ENCODE results near the gene PRKAG1.

PRKAG1 gene

GRCh38 chr12:49054096-49054495, 35.5 kb upstream of the PRKAG1 start:
- no peak overlapping the region for H3K4me2 ChIP-seq
- H3K36me3 ChIP-seq (ENCODE audit: insufficient read depth), result peaks cover 15% of the 10 kb centered on the region; the same call in 1 of the 2 replicates
- no peak overlapping the region for H3K9ac ChIP-seq
- H3K79me2 ChIP-seq (ENCODE audit: insufficient read depth, low read depth), result peaks cover 47% of the 10 kb centered on the region
- H3K27me3 ChIP-seq (ENCODE audit: insufficient read depth, low read depth), result no peaks in the 10 kb centered on the region
- TF ChIP-seq CTCF (conservative IDR thresholded peaks at IDR 0.05; ENCODE audit: low read depth, low read length), result no peak
- H2AFZ ChIP-seq (ENCODE audit: low read depth), result no peak overlapping the region
- no peak overlapping the region for H3K27ac ChIP-seq
- no peak overlapping the region for H3K4me3 ChIP-seq (IDR thresholded peaks at IDR 0.05; ENCODE audit: insufficient read depth, low read depth, low read length)
- peaks cover 29% of the 10 kb centered on the region for H4K20me1 ChIP-seq (ENCODE audit: insufficient read depth)
- H3K4me1 ChIP-seq (ENCODE audit: low read depth, poor library complexity, severe bottlenecking), result peaks cover 27% of the 10 kb centered on the region

GRCh38 chr12:49052451-49053208, 34.1 kb upstream of the PRKAG1 start:
- Histone ChIP-seq H3K4me3 (IDR thresholded peaks at IDR 0.05; ENCODE audit: insufficient read depth, low read depth, low read length) (no peak overlapping the region), H3K79me2 (ENCODE audit: insufficient read depth, low read depth) (peaks cover 32% of the 10 kb centered on the region), H3K4me1 (ENCODE audit: low read depth, poor library complexity, severe bottlenecking) (peaks cover 22% of the 10 kb centered on the region), H2AFZ (ENCODE audit: low read depth) (no peak overlapping the region), H3K27me3 (ENCODE audit: insufficient read depth, low read depth) (no peaks in the 10 kb centered on the region), H3K27ac (no peak overlapping the region), H3K9ac (no peak overlapping the region), H4K20me1 (ENCODE audit: insufficient read depth) (peaks cover 25% of the 10 kb centered on the region), H3K36me3 (ENCODE audit: insufficient read depth) (peaks cover 21% of the 10 kb centered on the region; the same call in 1 of the 2 replicates), H3K4me2 (no peak overlapping the region)
- no peak for TF ChIP-seq CTCF (conservative IDR thresholded peaks at IDR 0.05; ENCODE audit: low read depth, low read length)

GRCh38 chr12:49051777-49052438, 33.3 kb upstream of the PRKAG1 start:
- H3K36me3 ChIP-seq (ENCODE audit: insufficient read depth), result peaks cover 21% of the 10 kb centered on the region; the same call in 1 of the 2 replicates
- no peak overlapping the region for H3K4me3 ChIP-seq (IDR thresholded peaks at IDR 0.05; ENCODE audit: insufficient read depth, low read depth, low read length)
- TF ChIP-seq CTCF (conservative IDR thresholded peaks at IDR 0.05; ENCODE audit: low read depth, low read length), result no peak
- H3K27me3 ChIP-seq (ENCODE audit: insufficient read depth, low read depth), result no peaks in the 10 kb centered on the region
- H3K79me2 ChIP-seq (ENCODE audit: insufficient read depth, low read depth), result peaks cover 25% of the 10 kb centered on the region
- no peak overlapping the region for H3K27ac ChIP-seq
- H3K9ac ChIP-seq, result no peak overlapping the region
- no peak overlapping the region for H2AFZ ChIP-seq (ENCODE audit: low read depth)
- H3K4me1 ChIP-seq (ENCODE audit: low read depth, poor library complexity, severe bottlenecking), result peaks cover 15% of the 10 kb centered on the region
- peaks cover 18% of the 10 kb centered on the region for H4K20me1 ChIP-seq (ENCODE audit: insufficient read depth)
- no peak overlapping the region for H3K4me2 ChIP-seq

- Histone ChIP-seq H3K79me2 (ENCODE audit: insufficient read depth, low read depth) (peaks cover 20% of the 10 kb centered on the region; the same call in 1 of the 2 replicates), H3K4me2 (no peak overlapping the region), H2AFZ (ENCODE audit: low read depth) (no peak overlapping the region), H4K20me1 (ENCODE audit: insufficient read depth) (peaks cover 12% of the 10 kb centered on the region), H3K27ac (no peak overlapping the region), H3K4me3 (IDR thresholded peaks at IDR 0.05; ENCODE audit: insufficient read depth, low read depth, low read length) (no peak overlapping the region), H3K36me3 (ENCODE audit: insufficient read depth) (peaks cover 21% of the 10 kb centered on the region; the same call in 1 of the 2 replicates), H3K9ac (no peak overlapping the region), H3K27me3 (ENCODE audit: insufficient read depth, low read depth) (no peaks in the 10 kb centered on the region), H3K4me1 (ENCODE audit: low read depth, poor library complexity, severe bottlenecking) (peaks cover 10% of the 10 kb centered on the region)
- no peak for TF ChIP-seq CTCF (conservative IDR thresholded peaks at IDR 0.05; ENCODE audit: low read depth, low read length)
Measured at GRCh38 chr12:49051373-49051764, 32.8 kb upstream of the PRKAG1 start.

Data from KMS-11 (cell line).